Natural killer cell (primary cell): ENCODE results near the gene NBEAL2. TPM values are rescaled to one million over a fixed set of nuclear protein-coding genes. Genes with fewer than 3 reads are reported as not detected.
A peak's percentile ranks its signal among the peaks of the same experiment; 100 is the strongest.
"Not testable (repeated sequence)": the region's sequence is repeated elsewhere in the genome, so short reads cannot be mapped to it uniquely, and the experiment has no call there.

Experiments
- ATAC-seq, 3 donors: fragments of 150-1000 bp in 2 of 3; fragments of 200-7000 bp in 1 of 3; cut with Tn5 transposase; 1 replicate in 1 of 3; 2 replicates in 2 of 3; pipeline ENCODE4 v1.10.0; 2021; ENCODE audit warnings: mild to moderate bottlenecking in 2 of 3, moderate library complexity in 2 of 3
- DNase-seq, 2 donors: peaks; one replicate each; pipeline versions ENCODE4 v3.0.0 to v3.0.0-alpha.2; 2013 to 2021; ENCODE audit warnings: mixed read lengths in 1 of 2
- H3K27ac ChIP-seq: one replicate; pipeline ENCODE4 v1.5.1; 2013; ENCODE audit warnings: mild to moderate bottlenecking, low read length
- H3K27me3 ChIP-seq: one replicate; pipeline ENCODE4 v1.6.1; 2013; ENCODE audit warnings: low read length; ENCODE audit not compliant: control insufficient read depth, insufficient read depth
- H3K36me3 ChIP-seq: one replicate; pipeline ENCODE4 v1.6.1; 2013; ENCODE audit warnings: low read length; ENCODE audit not compliant: control insufficient read depth, insufficient read depth
- H3K4me1 ChIP-seq: one replicate; pipeline ENCODE4 v1.6.1; 2013; ENCODE audit warnings: low read length; ENCODE audit not compliant: control insufficient read depth, insufficient read depth
- H3K4me3 ChIP-seq: one replicate; pipeline ENCODE4 v1.5.1; 2013; ENCODE audit warnings: low read length
- H3K9me3 ChIP-seq: one replicate; pipeline ENCODE4 v1.6.1; 2013; ENCODE audit warnings: low read length; ENCODE audit not compliant: control insufficient read depth, insufficient read depth
- H3K27ac Mint-ChIP-seq, 2 donors: one replicate each; pipeline ENCODE4 v1.8.0; 2022; ENCODE audit warnings: mild to moderate bottlenecking in 2 of 2, mixed read lengths in 2 of 2, moderate library complexity in 1 of 2
- H3K27me3 Mint-ChIP-seq, 2 donors: one replicate each; pipeline ENCODE4 v1.8.0; 2022; ENCODE audit warnings: low read depth in 2 of 2, mixed read lengths in 2 of 2
- H3K36me3 Mint-ChIP-seq: one replicate; pipeline ENCODE4 v1.8.0; 2022; ENCODE audit warnings: mixed read lengths
- H3K4me1 Mint-ChIP-seq, 2 donors: one replicate each; pipeline ENCODE4 v1.8.0; 2022; ENCODE audit warnings: mixed read lengths in 2 of 2
- H3K4me3 Mint-ChIP-seq: one replicate; pipeline ENCODE4 v1.8.0; 2022; ENCODE audit warnings: mild to moderate bottlenecking, moderate library complexity, mixed read lengths
- H3K9me3 Mint-ChIP-seq, 2 donors: one replicate each; pipeline ENCODE4 v1.8.0; 2022; ENCODE audit warnings: mixed read lengths in 2 of 2
- CTCF ChIP-seq: fragments of 200-600 bp; IDR thresholded peaks from one replicate; pipeline ENCODE4 v1.8.0; 2022; ENCODE audit warnings: antibody characterized with exemption
- WGBS: methylation state at CpG from one replicate; pipeline ENCODE4 v1.1.7; 2013; ENCODE audit warnings: missing lambda C conversion rate; ENCODE audit not compliant: insufficient coverage; 5-methylcytosine and 5-hydroxymethylcytosine counted together
- intact Hi-C: fragments of 100-400 bp; cut with micrococcal nuclease; formaldehyde crosslinking; loops from one replicate; pipeline ENCODE4 v1.14.2; 2022
- total RNA-seq, 4 donors: library from RNA; stranded (reverse); fragments of 120-200 nt in 1 of 4; gene quantifications; one replicate each; pipeline versions ENCODE4 v1.2.3 to v1.2.4, GENCODE V29; 2013 to 2022

The NBEAL2 gene
- total RNA-seq, 3 donors from 2014 or later (not counting 1 experiment from before 2014, with no cell fraction given), result 453 to 536 (median 532) TPM

GRCh38 chr3:47034868-47035489 is 55.5 kb downstream of the NBEAL2 start:
- Histone ChIP-seq H3K9me3 (no peaks in the 10 kb centered on the region), H3K27ac (no peak overlapping the region), H3K27me3 (no peaks in the 10 kb centered on the region), H3K4me3 (no peak overlapping the region), H3K4me1 (peaks cover 11% of the 10 kb centered on the region), H3K36me3 (peaks cover 45% of the 10 kb centered on the region)
- peak overlapping the region in 1 of 2 donors; percentile 31 for H3K27ac Mint-ChIP-seq
- H3K9me3 Mint-ChIP-seq, result no peaks in the 10 kb centered on the region
- DNase-seq, result no peak
- intact Hi-C loops, result loop anchor here (5.0 kb wide), 4 partner anchors 58 to 747 kb away; partner anchors contain the start of genes CCDC12, NBEAL2, SETD2 and SMARCC1
- 92% methylated on average over 2 of the region's 2 CpGs for WGBS
- H3K36me3 Mint-ChIP-seq, result peaks cover 24% of the 10 kb centered on the region
- no peaks in the 10 kb centered on the region for H3K27me3 Mint-ChIP-seq
- no peak for ATAC-seq
- H3K4me1 Mint-ChIP-seq, result peaks cover 23 to 36% of the 10 kb centered on the region in 2 donors
- H3K4me3 Mint-ChIP-seq, result no peak overlapping the region
- TF ChIP-seq CTCF, result no peak

DNA sequence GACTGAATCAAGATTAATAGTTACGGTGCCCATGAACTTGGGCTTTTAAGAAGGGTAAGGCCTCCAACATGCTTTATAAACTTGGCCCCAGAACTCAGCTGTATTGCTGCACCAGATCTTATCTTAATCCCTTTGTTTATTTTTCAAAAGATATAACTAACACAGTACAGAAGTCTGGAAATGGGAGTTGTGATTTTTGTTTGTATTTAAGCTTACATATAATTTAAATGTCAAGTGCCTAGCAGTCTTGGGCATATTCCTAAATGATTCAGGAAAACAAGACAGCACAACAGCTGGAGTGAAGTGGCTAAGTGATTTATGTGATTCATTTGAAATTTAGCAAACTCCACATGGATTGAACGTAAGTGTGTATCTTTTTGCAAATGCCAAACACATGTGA is 56.2 kb downstream of the NBEAL2 start:
- DNase-seq (no peak), ATAC-seq (no peak)
- 92% methylated on average over 1 of the region's 2 CpGs for WGBS
- TF ChIP-seq CTCF, result no peak
- Mint-ChIP-seq H3K9me3 (no peaks in the 10 kb centered on the region), H3K4me1 (peaks cover 23 to 35% of the 10 kb centered on the region in 2 donors), H3K36me3 (peaks cover 31% of the 10 kb centered on the region), H3K27ac (peak overlapping the region in 1 of 2 donors; percentile 31), H3K27me3 (no peaks in the 10 kb centered on the region), H3K4me3 (no peak overlapping the region)
- no peaks in the 10 kb centered on the region for H3K9me3 ChIP-seq
- no peaks in the 10 kb centered on the region for H3K27me3 ChIP-seq
- no peak overlapping the region for H3K27ac ChIP-seq
- H3K4me1 ChIP-seq, result peaks cover 11% of the 10 kb centered on the region
- intact Hi-C loops, result loop anchor here (5.0 kb wide), 4 partner anchors 58 to 747 kb away; partner anchors contain the start of genes CCDC12, NBEAL2, SETD2 and SMARCC1
- H3K4me3 ChIP-seq, result no peak overlapping the region
- H3K36me3 ChIP-seq, result peaks cover 49% of the 10 kb centered on the region

GRCh38 chr3:47036145-47036544 is 56.7 kb downstream of the NBEAL2 start:
- ATAC-seq (no peak), DNase-seq (no peak)
- no peaks in the 10 kb centered on the region for H3K9me3 Mint-ChIP-seq
- intact Hi-C loops, result loop anchor here (5.0 kb wide), 4 partner anchors 59 to 746 kb away; partner anchors contain the start of genes CCDC12, NBEAL2, SETD2 and SMARCC1
- Histone ChIP-seq H3K27me3 (no peaks in the 10 kb centered on the region), H3K4me3 (no peak overlapping the region), H3K36me3 (peaks cover 54% of the 10 kb centered on the region), H3K9me3 (no peaks in the 10 kb centered on the region), H3K4me1 (peaks cover 11% of the 10 kb centered on the region), H3K27ac (no peak overlapping the region)
- H3K4me1 Mint-ChIP-seq, result peaks cover 22 to 30% of the 10 kb centered on the region in 2 donors
- peaks cover 34% of the 10 kb centered on the region for H3K36me3 Mint-ChIP-seq
- H3K27me3 Mint-ChIP-seq, result no peaks in the 10 kb centered on the region
- no peak for TF ChIP-seq CTCF
- WGBS, result 98% methylated on average over 3 of the region's 3 CpGs
- H3K4me3 Mint-ChIP-seq, result no peak overlapping the region
- H3K27ac Mint-ChIP-seq, result peak overlapping the region in 1 of 2 donors; percentile 13

DNA sequence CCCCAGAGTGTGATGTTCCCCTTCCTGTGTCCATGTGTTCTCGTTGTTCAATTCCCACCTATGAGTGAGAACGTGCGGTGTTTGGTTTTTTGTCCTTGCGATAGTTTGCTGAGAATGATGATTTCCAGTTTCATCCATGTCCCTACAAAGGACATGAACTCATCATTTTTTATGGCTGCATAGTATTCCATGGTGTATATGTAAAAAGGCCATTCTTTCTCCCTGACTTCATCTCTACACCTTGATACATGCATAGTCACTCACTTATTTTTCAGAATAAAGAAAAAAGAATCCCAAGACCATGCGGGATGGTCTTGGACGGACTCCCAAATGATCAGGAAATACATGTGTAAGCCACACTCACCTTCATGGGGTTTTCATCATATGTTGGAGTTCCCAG is 57.8 kb downstream of the NBEAL2 start:
- H3K36me3 Mint-ChIP-seq, result peaks cover 36% of the 10 kb centered on the region
- not testable (repeated sequence) for H3K27me3 Mint-ChIP-seq, DNase-seq, H3K4me3 ChIP-seq, H3K9me3 Mint-ChIP-seq, ATAC-seq, H3K27me3 ChIP-seq, H3K9me3 ChIP-seq
- peak overlapping the region; percentile 83 to 94 for H3K27ac Mint-ChIP-seq
- 50% methylated on average over 2 of the region's 6 CpGs for WGBS
- peaks cover 64% of the 10 kb centered on the region for H3K36me3 ChIP-seq
- intact Hi-C loops, result loop anchor here (5.0 kb wide), 4 partner anchors 60 to 745 kb away; partner anchors contain the start of genes CCDC12, NBEAL2, SETD2 and SMARCC1
- H3K4me1 ChIP-seq, result peaks cover 11% of the 10 kb centered on the region
- H3K4me3 Mint-ChIP-seq, result peak overlapping the region; percentile 67
- H3K27ac ChIP-seq, result peak overlapping the region; percentile 7
- peaks cover 19 to 21% of the 10 kb centered on the region in 2 donors for H3K4me1 Mint-ChIP-seq
